H9 (cell line): ENCODE results near the gene LRMDA. TPM values are rescaled to one million over a fixed set of nuclear protein-coding genes. Genes with fewer than 3 reads are reported as not detected.

Experiments used
- DNase-seq: peaks from one replicate; pipeline ENCODE4 v3.0.0-alpha.2; 2017
- H2AFZ ChIP-seq: one replicate; pipeline ENCODE4 v1.6.1; 2013; ENCODE audit warnings: mild to moderate bottlenecking, low read length, control low read depth, moderate library complexity
- H2AK5ac ChIP-seq: 2 replicates; pipeline ENCODE4 v1.6.1; 2013; ENCODE audit warnings: low read length, control low read depth, mixed read lengths; ENCODE audit not compliant: insufficient read length
- H2BK120ac ChIP-seq: one replicate; pipeline ENCODE4 v1.6.1; 2013; ENCODE audit warnings: low read depth, mild to moderate bottlenecking, low read length, control low read depth, inconsistent platforms; ENCODE audit not compliant: poor library complexity, severe bottlenecking
- H2BK12ac ChIP-seq: 2 replicates; pipeline ENCODE4 v1.6.1; 2013; ENCODE audit warnings: low read length, control low read depth, mixed read lengths, low read depth; ENCODE audit not compliant: insufficient read length
- H2BK15ac ChIP-seq: 2 replicates; pipeline ENCODE4 v1.6.1; 2013; ENCODE audit warnings: low read depth, low read length, control low read depth
- H2BK20ac ChIP-seq: one replicate; pipeline ENCODE4 v1.6.1; 2013; ENCODE audit warnings: low read depth, mild to moderate bottlenecking, low read length, control low read depth, inconsistent platforms; ENCODE audit not compliant: poor library complexity, severe bottlenecking
- H2BK5ac ChIP-seq: 2 replicates; pipeline ENCODE4 v1.6.1; 2013; ENCODE audit warnings: low read length, control low read depth, mixed read lengths; ENCODE audit not compliant: insufficient read length
- H3K14ac ChIP-seq: 2 replicates; pipeline ENCODE4 v1.6.1; 2013; ENCODE audit warnings: low read length, control low read depth; ENCODE audit not compliant: insufficient read depth
- H3K18ac ChIP-seq: 2 replicates; pipeline ENCODE4 v1.6.1; 2013; ENCODE audit warnings: low read depth, mild to moderate bottlenecking, mixed read lengths, low read length, control low read depth; ENCODE audit not compliant: insufficient read length
- H3K23ac ChIP-seq: 2 replicates; pipeline ENCODE4 v1.6.1; 2013; ENCODE audit warnings: low read length, control low read depth, mixed read lengths, low read depth; ENCODE audit not compliant: insufficient read length
- H3K23me2 ChIP-seq: 2 replicates; pipeline ENCODE4 v1.6.1; 2013; ENCODE audit warnings: low read depth, mild to moderate bottlenecking, mixed read lengths, low read length, control low read depth; ENCODE audit not compliant: insufficient read length, poor library complexity, severe bottlenecking
- H3K27ac ChIP-seq: 2 replicates; pipeline ENCODE4 v1.5.1; 2013; ENCODE audit warnings: low read length, control low read depth, mixed read lengths, low read depth; ENCODE audit not compliant: insufficient read length
- H3K27me3 ChIP-seq: 2 replicates; pipeline ENCODE4 v1.6.1; 2013; ENCODE audit warnings: low read length, control low read depth, inconsistent platforms; ENCODE audit not compliant: insufficient read depth
- H3K4ac ChIP-seq: 2 replicates; pipeline ENCODE4 v1.6.1; 2013; ENCODE audit warnings: low read depth, mild to moderate bottlenecking, control low read depth, inconsistent platforms, low read length, moderate library complexity
- H3K4me1 ChIP-seq: 2 replicates; pipeline ENCODE4 v1.6.1; 2013; ENCODE audit warnings: low read length, control low read depth, inconsistent platforms; ENCODE audit not compliant: insufficient read depth
- H3K4me2 ChIP-seq: 2 replicates; pipeline ENCODE4 v1.6.1; 2013; ENCODE audit warnings: low read length, control low read depth, mixed read lengths; ENCODE audit not compliant: insufficient read length, insufficient read depth
- H3K56ac ChIP-seq: 2 replicates; pipeline ENCODE4 v1.6.1; 2013; ENCODE audit warnings: low read depth, mild to moderate bottlenecking, mixed read lengths, low read length, control low read depth; ENCODE audit not compliant: insufficient read length
- H3K79me1 ChIP-seq: 2 replicates; pipeline ENCODE4 v1.6.1; 2013; ENCODE audit warnings: low read depth, mild to moderate bottlenecking, moderate library complexity, low read length, control low read depth, inconsistent platforms; ENCODE audit not compliant: insufficient read depth, poor library complexity, severe bottlenecking
- H3K79me2 ChIP-seq: 2 replicates; pipeline ENCODE4 v1.6.1; 2013; ENCODE audit warnings: low read length, control low read depth, inconsistent platforms; ENCODE audit not compliant: insufficient read depth
- H3K9ac ChIP-seq: 2 replicates; pipeline ENCODE4 v1.6.1; 2013; ENCODE audit warnings: low read length, control low read depth, mixed read lengths; ENCODE audit not compliant: insufficient read length; ENCODE audit errors: extremely low read depth
- H3K9me3 ChIP-seq: one replicate; pipeline ENCODE4 v1.6.1; 2013; ENCODE audit warnings: low read depth, low read length, inconsistent platforms; ENCODE audit not compliant: control insufficient read depth
- H3T11ph ChIP-seq: one replicate; pipeline ENCODE4 v1.6.1; 2013; ENCODE audit warnings: mild to moderate bottlenecking, low read length, control low read depth, inconsistent platforms
- H4K20me1 ChIP-seq: one replicate; pipeline ENCODE4 v1.6.1; 2013; ENCODE audit not compliant: control insufficient read depth, insufficient read length, insufficient read depth
- H4K5ac ChIP-seq: 2 replicates; pipeline ENCODE4 v1.6.1; 2013; ENCODE audit warnings: low read depth, mild to moderate bottlenecking, mixed read lengths, low read length, control low read depth; ENCODE audit not compliant: insufficient read length
- H4K8ac ChIP-seq: replicated peaks from 2 replicates; pipeline ENCODE4 v1.6.1; 2013; ENCODE audit warnings: low read length, control low read depth, mixed read lengths, low read depth; ENCODE audit not compliant: insufficient read length
- H4K91ac ChIP-seq: 2 replicates; pipeline ENCODE4 v1.6.1; 2013; ENCODE audit warnings: low read depth, mild to moderate bottlenecking, moderate library complexity, mixed read lengths, low read length, control low read depth; ENCODE audit not compliant: insufficient read length
- H3K27ac Mint-ChIP-seq, 3 experiments: 2 replicates in 2 of 3; 3 replicates in 1 of 3; pipeline ENCODE4 v1.8.0; 2020 to 2021; ENCODE audit warnings: mixed read lengths in 3 of 3, mild to moderate bottlenecking in 1 of 3, moderate library complexity in 1 of 3
- H3K27me3 Mint-ChIP-seq: 2 replicates; pipeline ENCODE4 v1.8.0; 2021; ENCODE audit warnings: low read depth, mild to moderate bottlenecking, moderate library complexity, mixed read lengths
- H3K36me3 Mint-ChIP-seq, 3 experiments: 2 replicates in 2 of 3; 3 replicates in 1 of 3; pipeline ENCODE4 v1.8.0; 2020 to 2021; ENCODE audit warnings: low read depth in 3 of 3, mixed read lengths in 3 of 3; ENCODE audit not compliant: insufficient read depth in 1 of 3
- H3K4me1 Mint-ChIP-seq, 2 experiments: 2 replicates each; pipeline ENCODE4 v1.8.0; 2020; ENCODE audit warnings: mixed read lengths in 2 of 2
- H3K4me3 Mint-ChIP-seq, 2 experiments: 2 replicates in 1 of 2; 3 replicates in 1 of 2; pipeline ENCODE4 v1.8.0; 2020 to 2021; ENCODE audit warnings: mild to moderate bottlenecking in 2 of 2, mixed read lengths in 2 of 2, moderate library complexity in 1 of 2
- H3K9me3 Mint-ChIP-seq, 2 experiments: 2 replicates in 1 of 2; 3 replicates in 1 of 2; pipeline ENCODE4 v1.8.0; 2020; ENCODE audit warnings: mild to moderate bottlenecking in 2 of 2, mixed read lengths in 2 of 2, moderate library complexity in 1 of 2
- CTCF ChIP-seq: fragments of 200-600 bp; sonication (generic); conservative IDR thresholded peaks from 3 replicates; pipeline ENCODE4 v1.8.0; 2021; ENCODE audit warnings: antibody characterized with exemption, mild to moderate bottlenecking
- WGBS: extraction: QIAGEN DNeasy Blood & Tissue Kit; methylation state at CpG from one replicate; pipeline ENCODE4 v1.1.7; 2013; ENCODE audit warnings: missing lambda C conversion rate, low lambda C conversion rate, mixed read lengths; ENCODE audit not compliant: insufficient read length; ENCODE audit errors: extremely low coverage; 5-methylcytosine and 5-hydroxymethylcytosine counted together
- total RNA-seq: library from RNA; stranded (reverse); gene quantifications from 2 replicates; pipeline ENCODE4 v1.2.1, GENCODE V29; 2021

LRMDA gene
- total RNA-seq, 1 experiment from 2014 or later, result 1.8 TPM

- WGBS, result no CpG with 5 or more reads among the region's 2 CpGs
- no peak overlapping the region for H3K27ac ChIP-seq
- H2AFZ ChIP-seq, result no peak overlapping the region
Measured at GRCh38 chr10:75866300-75866625, 434.8 kb downstream of the LRMDA start.

More at GRCh38 chr10:75866300-75866625, 434.8 kb downstream of the LRMDA start:
- H3K27ac Mint-ChIP-seq, result no peak overlapping the region
- H3K4me1 Mint-ChIP-seq, result peaks cover 6% of the 10 kb centered on the region in 2 experiments
- no peak for TF ChIP-seq CTCF
- no peaks in the 10 kb centered on the region; the same call in none of the 2 replicates for H3K27me3 Mint-ChIP-seq
- no peak overlapping the region for H4K8ac ChIP-seq
- no peaks in the 10 kb centered on the region for H3K79me1 ChIP-seq
- no peak overlapping the region for H3K18ac ChIP-seq
- H4K91ac ChIP-seq, result no peak overlapping the region
- H3K36me3 Mint-ChIP-seq, result no peaks in the 10 kb centered on the region
- no peaks in the 10 kb centered on the region for H3K4me1 ChIP-seq
- H3T11ph ChIP-seq, result no peak overlapping the region
- no peak overlapping the region for H2AK5ac ChIP-seq
- H3K4me2 ChIP-seq, result no peak overlapping the region
- H3K4ac ChIP-seq, result no peak overlapping the region
- H3K9me3 Mint-ChIP-seq, result no peaks in the 10 kb centered on the region
- H3K4me3 Mint-ChIP-seq, result no peak overlapping the region
- H2BK20ac ChIP-seq, result no peak overlapping the region
- no peaks in the 10 kb centered on the region for H3K9me3 ChIP-seq
- H3K9ac ChIP-seq, result no peak overlapping the region
- no peaks in the 10 kb centered on the region for H3K79me2 ChIP-seq
- no peak overlapping the region for H2BK12ac ChIP-seq
- no peak overlapping the region for H3K23ac ChIP-seq
- H4K20me1 ChIP-seq, result no peaks in the 10 kb centered on the region
- H2BK15ac ChIP-seq, result no peak overlapping the region
- H3K14ac ChIP-seq, result no peak overlapping the region
- DNase-seq, result no peak
- H4K5ac ChIP-seq, result no peak overlapping the region
- no peak overlapping the region for H2BK120ac ChIP-seq
- H3K27me3 ChIP-seq, result no peaks in the 10 kb centered on the region
- H3K56ac ChIP-seq, result no peak overlapping the region
- H3K23me2 ChIP-seq, result no peaks in the 10 kb centered on the region
- no peak overlapping the region for H2BK5ac ChIP-seq
